HepG2 (cell line): Measurements from ENCODE around the gene LY6G5B. TPM values are rescaled to one million over a fixed set of nuclear protein-coding genes. Genes with fewer than 3 reads are reported as not detected.
A peak's percentile ranks its signal among the peaks of the same experiment; 100 is the strongest.

Experiments used
- ATAD3A ChIP-seq: sonication (generic); formaldehyde crosslinking; IDR thresholded peaks from 2 replicates; pipeline ENCODE4 v1.4.0; 2020; ENCODE audit warnings: missing genetic modification reagents
- DMAP1 ChIP-seq: IDR thresholded peaks from 2 replicates; pipeline ENCODE4 v1.6.1; 2016
- DPF2 ChIP-seq: sonication (generic); formaldehyde crosslinking; IDR thresholded peaks from 2 replicates; pipeline ENCODE4 v1.4.0; 2020; ENCODE audit warnings: mild to moderate bottlenecking, low read depth, missing genetic modification reagents, borderline replicate concordance
- HNF1B ChIP-seq: sonication (generic); formaldehyde crosslinking; IDR thresholded peaks from 2 replicates; pipeline ENCODE4 v1.5.1; 2020; ENCODE audit warnings: mild to moderate bottlenecking, moderate library complexity, missing genetic modification reagents
- HOXA3 ChIP-seq: sonication (generic); formaldehyde crosslinking; IDR thresholded peaks from 2 replicates; pipeline ENCODE4 v1.5.0; 2020; ENCODE audit warnings: missing genetic modification reagents
- KDM5B ChIP-seq: sonication (generic); formaldehyde crosslinking; IDR thresholded peaks from 2 replicates; pipeline ENCODE4 v1.4.0; 2020; ENCODE audit warnings: missing genetic modification reagents, mild to moderate bottlenecking, borderline replicate concordance
- KIAA2018 ChIP-seq: sonication (generic); formaldehyde crosslinking; IDR thresholded peaks from 2 replicates; pipeline ENCODE4 v1.5.0; 2020; ENCODE audit warnings: mild to moderate bottlenecking, missing genetic modification reagents, borderline replicate concordance
- MTERF4 ChIP-seq: sonication (generic); formaldehyde crosslinking; IDR thresholded peaks from 2 replicates; pipeline ENCODE4 v1.8.0; 2023; ENCODE audit warnings: mild to moderate bottlenecking, missing genetic modification reagents
- RBAK ChIP-seq: sonication (generic); formaldehyde crosslinking; IDR thresholded peaks from 2 replicates; pipeline ENCODE4 v1.5.1; 2020; ENCODE audit warnings: mild to moderate bottlenecking, missing genetic modification reagents
- THRA ChIP-seq: sonication (generic); formaldehyde crosslinking; IDR thresholded peaks from 2 replicates; pipeline ENCODE4 v1.4.0; 2020; ENCODE audit warnings: missing genetic modification reagents, borderline replicate concordance
- TOPORS ChIP-seq: sonication (generic); formaldehyde crosslinking; IDR thresholded peaks from 2 replicates; pipeline ENCODE4 v1.8.0; 2023; ENCODE audit warnings: mild to moderate bottlenecking, missing genetic modification reagents
- ZBTB38 ChIP-seq: sonication (generic); formaldehyde crosslinking; IDR thresholded peaks from 2 replicates; pipeline ENCODE4 v1.5.1; 2020; ENCODE audit warnings: mild to moderate bottlenecking, missing genetic modification reagents
- ZNF20 ChIP-seq: sonication (generic); formaldehyde crosslinking; IDR thresholded peaks from 2 replicates; pipeline ENCODE4 v1.4.0; 2020; ENCODE audit warnings: mild to moderate bottlenecking, moderate library complexity, missing genetic modification reagents
- ZNF235 ChIP-seq: sonication (generic); formaldehyde crosslinking; IDR thresholded peaks from 2 replicates; pipeline ENCODE4 v1.8.1; 2023; ENCODE audit warnings: mild to moderate bottlenecking, missing genetic modification reagents, borderline replicate concordance
- ZNF562 ChIP-seq: sonication (generic); formaldehyde crosslinking; IDR thresholded peaks from 2 replicates; pipeline ENCODE4 v1.8.0; 2022; ENCODE audit warnings: missing genetic modification reagents, borderline replicate concordance
- polyA plus RNA-seq, 8 experiments: library from polyadenylated mRNA; depleted of rRNA in 3 of 8; stranded (reverse) in 7 of 8; unstranded in 1 of 8; fragments of >200 nt; fragmentation: Illumina TruSeq in 4 of 8; extraction: Trizol in 4 of 8; gene quantifications; 2 replicates each; pipeline versions ENCODE4 v1.2.1 to v1.2.3, GENCODE V29; 2011 to 2016; ENCODE audit warnings: low read depth in 4 of 8, missing spikeins in 1 of 8, mixed read lengths in 1 of 8; ENCODE audit not compliant: insufficient read depth in 1 of 8
- total RNA-seq, 5 experiments: library from RNA; depleted of rRNA; stranded (reverse); fragments of >200 nt; fragmentation: Illumina TruSeq; extraction: Trizol; gene quantifications; 2 replicates each; pipeline ENCODE4 v1.2.3, GENCODE V29; 2016; ENCODE audit warnings: low read depth in 1 of 5

The LY6G5B gene
- total and polyA plus RNA-seq, 2 of the 13 experiments (the other 11 are each of a cell fraction or from before 2014, with no cell fraction given), result 7.8 to 15.7 TPM

- no peak for TF ChIP-seq KIAA2018
- TF ChIP-seq DPF2 (CRISPR knock-in tag), result peak; percentile 89; the same call in 1 of the 2 replicates
- TF ChIP-seq ZBTB38 (CRISPR knock-in tag), result peak; percentile 70
- 0 out of 2 replicates have a peak, but pooled peaks have one; percentile 25 for TF ChIP-seq MTERF4
- peak; percentile 80; the same call in 1 of the 2 replicates for TF ChIP-seq THRA (CRISPR knock-in tag)
- TF ChIP-seq ZNF235 (CRISPR knock-in tag), result peak; percentile 89; the same call in 1 of the 2 replicates
- TF ChIP-seq RBAK (CRISPR knock-in tag), result no peak
- no peak for TF ChIP-seq ZNF562 (CRISPR knock-in tag)
- TF ChIP-seq ZNF20 (CRISPR knock-in tag), result no peak
- no peak for TF ChIP-seq ATAD3A (CRISPR knock-in tag)
- peak; percentile 79 for TF ChIP-seq DMAP1 (CRISPR knock-in tag)
- TF ChIP-seq TOPORS (CRISPR knock-in tag), result peak; percentile 78
- TF ChIP-seq KDM5B (CRISPR knock-in tag), result peak; percentile 78; the same call in 1 of the 2 replicates
- peak; percentile 100 for TF ChIP-seq HNF1B
- TF ChIP-seq HOXA3, result peak; percentile 92
Observed at GRCh38 chr6:31655349-31656237, 14.2 kb upstream of the LY6G5B start, which contains the start of gene APOM (continued).
